Thyroid gland (tissue), 4 donors: ENCODE data around the gene PCNT. TPM values are rescaled to one million over a fixed set of nuclear protein-coding genes. Genes with fewer than 3 reads are reported as not detected.

Experiments
- DNase-seq, 2 donors: peaks; one replicate each; pipeline ENCODE4 v3.0.0-alpha.2; 2019
- H3K27ac ChIP-seq, 3 donors: fragments of 200-600 bp; sonication (generic); 1 replicate in 2 of 3; 2 replicates in 1 of 3; pipeline ENCODE4 v1.5.1; 2016 to 2019; ENCODE audit warnings: mild to moderate bottlenecking in 1 of 3, moderate library complexity in 1 of 3
- H3K27me3 ChIP-seq: fragments of 200-600 bp; sonication (generic); one replicate; pipeline ENCODE4 v1.5.1; 2019
- H3K36me3 ChIP-seq, 2 donors: fragments of 200-600 bp; sonication (generic); one replicate each; pipeline ENCODE4 v1.5.1; 2016 to 2019
- H3K4me1 ChIP-seq, 2 donors: fragments of 200-600 bp; sonication (generic); one replicate each; pipeline ENCODE4 v1.5.1; 2017 to 2019
- H3K4me3 ChIP-seq, 3 donors: fragments of 200-600 bp; sonication (generic); replicated peaks in 1 of 3; 1 replicate in 2 of 3; 2 replicates in 1 of 3; pipeline ENCODE4 v1.5.1; 2016; ENCODE audit warnings: mild to moderate bottlenecking in 1 of 3
- H3K9me3 ChIP-seq: fragments of 200-600 bp; sonication (generic); one replicate; pipeline ENCODE4 v1.5.1; 2017
- POLR2A ChIP-seq, 2 donors: fragments of 450-650 bp; IDR thresholded peaks; one replicate each; pipeline ENCODE4 v1.6.1; 2017; ENCODE audit warnings: antibody characterized with exemption in 2 of 2, mild to moderate bottlenecking in 2 of 2, moderate library complexity in 1 of 2
- WGBS, 2 donors: methylation state at CpG; one replicate each; pipeline ENCODE4 v1.1.5; 2017; 5-methylcytosine and 5-hydroxymethylcytosine counted together
- intact Hi-C: fragments of 100-400 bp; cut with DNase I; formaldehyde crosslinking; loops from one replicate; pipeline ENCODE4 v1.15.1; 2023
- total RNA-seq, 4 donors: library from RNA; depleted of rRNA; stranded (reverse); fragments of >200 nt; gene quantifications; one replicate each; pipeline ENCODE4 v1.2.3, GENCODE V29; 2016
- TF ChIP-seq, protein P1 (sequence below), 6 experiments: fragments of 200-600 bp in 3 of 6; fragments of 450-650 bp in 3 of 6; sonication (generic) in 3 of 6; IDR thresholded peaks; one replicate each; pipeline ENCODE4 v1.5.1; 2016 to 2019; ENCODE audit warnings: antibody characterized with exemption in 6 of 6, mild to moderate bottlenecking in 2 of 6, inconsistent platforms in 1 of 6, moderate library complexity in 1 of 6

PCNT gene
- total RNA-seq, 4 donors from 2014 or later = 23.9 to 36.6 (median 33.2) TPM

DNA sequence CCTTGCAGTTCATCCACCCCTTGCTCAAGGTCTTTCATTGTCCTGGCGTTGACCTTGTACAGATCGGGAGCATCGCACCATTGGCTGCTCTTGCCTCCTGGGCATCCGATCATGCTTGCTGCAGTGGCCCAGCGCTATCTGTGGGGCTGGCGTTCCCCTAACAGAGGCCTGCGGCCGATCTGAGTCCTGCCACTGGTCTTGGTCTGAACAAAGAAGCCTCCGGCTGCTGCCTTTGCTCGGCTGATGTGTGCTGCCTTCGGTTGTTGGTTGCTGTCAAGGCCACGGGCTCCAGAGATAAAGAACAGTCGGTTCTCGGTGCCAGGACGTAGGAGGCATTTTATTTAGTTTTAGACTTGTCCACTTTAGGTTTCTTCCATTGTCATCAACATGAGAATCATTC is 39.0 kb downstream of the PCNT start:
- H3K9me3 ChIP-seq = no peaks in the 10 kb centered on the region
- no peak overlapping the region for H3K4me3 ChIP-seq
- peaks cover 26 to 40% of the 10 kb centered on the region in 2 donors for H3K36me3 ChIP-seq
- H3K27ac ChIP-seq = no peak overlapping the region
- no peaks in the 10 kb centered on the region for H3K4me1 ChIP-seq
- intact Hi-C loops = no loop called here
- no peak for TF ChIP-seq POLR2A (IDR thresholded peaks at IDR 0.05)
- TF ChIP-seq, protein P1, sequence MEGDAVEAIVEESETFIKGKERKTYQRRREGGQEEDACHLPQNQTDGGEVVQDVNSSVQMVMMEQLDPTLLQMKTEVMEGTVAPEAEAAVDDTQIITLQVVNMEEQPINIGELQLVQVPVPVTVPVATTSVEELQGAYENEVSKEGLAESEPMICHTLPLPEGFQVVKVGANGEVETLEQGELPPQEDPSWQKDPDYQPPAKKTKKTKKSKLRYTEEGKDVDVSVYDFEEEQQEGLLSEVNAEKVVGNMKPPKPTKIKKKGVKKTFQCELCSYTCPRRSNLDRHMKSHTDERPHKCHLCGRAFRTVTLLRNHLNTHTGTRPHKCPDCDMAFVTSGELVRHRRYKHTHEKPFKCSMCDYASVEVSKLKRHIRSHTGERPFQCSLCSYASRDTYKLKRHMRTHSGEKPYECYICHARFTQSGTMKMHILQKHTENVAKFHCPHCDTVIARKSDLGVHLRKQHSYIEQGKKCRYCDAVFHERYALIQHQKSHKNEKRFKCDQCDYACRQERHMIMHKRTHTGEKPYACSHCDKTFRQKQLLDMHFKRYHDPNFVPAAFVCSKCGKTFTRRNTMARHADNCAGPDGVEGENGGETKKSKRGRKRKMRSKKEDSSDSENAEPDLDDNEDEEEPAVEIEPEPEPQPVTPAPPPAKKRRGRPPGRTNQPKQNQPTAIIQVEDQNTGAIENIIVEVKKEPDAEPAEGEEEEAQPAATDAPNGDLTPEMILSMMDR (IDR thresholded peaks at IDR 0.05) = no peak
- H3K27me3 ChIP-seq = no peaks in the 10 kb centered on the region
- DNase-seq = no peak
- WGBS, 2 donors = 89 to 99% methylated on average over 10 to 14 of the region's 15 CpGs

DNA sequence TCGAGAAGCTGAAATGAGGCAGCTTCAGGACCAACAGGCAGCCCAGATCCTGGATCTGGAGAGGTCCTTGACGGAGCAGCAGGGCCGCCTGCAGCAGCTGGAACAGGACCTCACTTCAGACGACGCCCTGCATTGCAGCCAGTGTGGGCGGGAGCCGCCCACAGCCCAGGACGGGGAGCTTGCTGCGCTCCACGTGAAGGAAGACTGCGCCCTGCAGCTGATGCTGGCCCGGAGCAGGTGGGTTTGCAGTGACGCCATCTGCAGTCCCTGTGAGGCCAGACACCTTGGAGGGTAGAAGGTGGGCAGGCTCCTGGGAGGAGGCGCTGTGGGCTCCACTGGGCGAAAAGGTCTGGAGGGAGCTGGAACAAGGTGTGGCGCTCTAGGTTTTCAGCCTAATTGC is 39.7 kb downstream of the PCNT start:
- TF ChIP-seq POLR2A (IDR thresholded peaks at IDR 0.05) = no peak
- TF ChIP-seq, protein P1 (IDR thresholded peaks at IDR 0.05) = no peak
- Histone ChIP-seq H3K9me3 (no peaks in the 10 kb centered on the region), H3K36me3 (peaks cover 25 to 38% of the 10 kb centered on the region in 2 donors), H3K4me1 (no peaks in the 10 kb centered on the region), H3K4me3 (no peak overlapping the region), H3K27ac (no peak overlapping the region), H3K27me3 (no peaks in the 10 kb centered on the region)
- 92 to 95% methylated on average over 11 to 16 of the region's 16 CpGs for WGBS, 2 donors
- intact Hi-C loops = no loop called here
- no peak for DNase-seq

DNA sequence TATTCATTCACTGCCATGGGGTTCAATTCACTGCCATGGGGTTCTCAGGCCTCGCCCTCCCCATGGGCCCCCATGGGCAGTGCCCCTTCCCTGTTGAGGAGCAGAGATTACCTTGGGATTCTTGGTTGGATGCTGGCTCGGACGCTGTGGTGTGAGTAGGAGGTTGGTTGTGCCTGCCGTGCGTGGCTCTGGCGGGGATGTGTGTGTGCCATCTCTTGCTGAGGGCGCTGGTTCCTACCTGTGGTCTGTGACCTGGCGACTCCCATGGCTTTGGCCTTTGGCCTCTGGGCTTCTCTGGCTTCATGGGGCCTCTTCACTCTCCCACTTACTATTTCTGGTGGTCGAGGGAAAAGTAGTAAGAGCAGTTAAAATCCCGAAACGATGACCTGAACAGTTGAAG is 42.1 kb downstream of the PCNT start:
- H3K27me3 ChIP-seq = no peaks in the 10 kb centered on the region

DNA sequence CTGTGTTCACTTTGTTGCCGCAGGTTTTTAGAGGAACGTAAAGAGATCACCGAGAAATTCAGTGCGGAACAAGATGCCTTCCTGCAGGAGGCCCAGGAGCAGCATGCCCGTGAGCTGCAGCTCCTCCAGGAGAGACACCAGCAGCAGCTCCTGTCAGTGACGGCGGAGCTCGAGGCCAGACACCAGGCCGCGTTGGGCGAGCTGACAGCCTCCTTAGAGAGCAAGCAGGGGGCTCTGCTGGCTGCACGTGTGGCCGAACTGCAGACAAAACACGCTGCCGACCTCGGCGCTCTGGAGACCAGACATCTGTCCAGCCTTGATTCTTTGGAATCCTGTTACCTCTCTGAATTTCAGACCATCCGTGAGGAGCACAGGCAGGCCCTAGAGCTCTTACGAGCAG is 42.6 kb downstream of the PCNT start:
- H3K36me3 ChIP-seq = peaks cover 20 to 38% of the 10 kb centered on the region in 2 donors
- H3K9me3 ChIP-seq = no peaks in the 10 kb centered on the region
- no peak for TF ChIP-seq POLR2A (IDR thresholded peaks at IDR 0.05)
- TF ChIP-seq, protein P1 (IDR thresholded peaks at IDR 0.05) = no peak
- no peak for DNase-seq
- intact Hi-C loops = no loop called here
- no peak overlapping the region for H3K4me3 ChIP-seq
- no peaks in the 10 kb centered on the region for H3K4me1 ChIP-seq
- H3K27me3 ChIP-seq = no peaks in the 10 kb centered on the region
- WGBS, 2 donors = 89 to 92% methylated on average over 19 of the region's 19 CpGs
- H3K27ac ChIP-seq = no peak overlapping the region

More for the DNA sequence above, 42.1 kb downstream of the PCNT start:
- Histone ChIP-seq H3K4me3 (no peak overlapping the region), H3K36me3 (peaks cover 20 to 38% of the 10 kb centered on the region in 2 donors), H3K27ac (no peak overlapping the region), H3K4me1 (no peaks in the 10 kb centered on the region), H3K9me3 (no peaks in the 10 kb centered on the region)
- intact Hi-C loops = no loop called here
- TF ChIP-seq, protein P1 (IDR thresholded peaks at IDR 0.05) = no peak
- TF ChIP-seq POLR2A (IDR thresholded peaks at IDR 0.05) = no peak
- no peak for DNase-seq
- 91 to 93% methylated on average over 7 to 10 of the region's 11 CpGs for WGBS, 2 donors

DNA sequence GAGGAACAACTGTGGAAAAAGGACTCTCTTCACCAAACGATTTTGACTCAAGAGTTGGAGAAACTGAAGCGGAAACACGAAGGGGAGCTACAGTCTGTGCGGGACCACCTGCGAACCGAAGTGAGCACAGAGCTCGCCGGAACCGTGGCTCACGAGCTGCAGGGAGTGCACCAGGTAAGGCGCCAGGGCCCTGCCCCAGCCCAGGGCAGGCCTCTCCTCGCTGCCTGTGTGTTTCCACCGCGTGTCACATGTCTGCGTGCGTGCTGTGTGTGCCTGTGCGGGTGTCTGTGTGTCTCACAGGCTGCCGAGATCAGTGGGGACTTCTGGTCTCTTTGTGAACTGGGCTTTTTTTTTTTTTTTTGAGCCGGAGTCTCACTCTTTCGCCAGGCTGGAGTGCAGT is 43.0 kb downstream of the PCNT start:
- no peak for DNase-seq
- no peak for TF ChIP-seq POLR2A (IDR thresholded peaks at IDR 0.05)
- TF ChIP-seq, protein P1 (IDR thresholded peaks at IDR 0.05) = no peak
- Histone ChIP-seq H3K4me3 (no peak overlapping the region), H3K27ac (no peak overlapping the region), H3K36me3 (peaks cover 20 to 38% of the 10 kb centered on the region in 2 donors), H3K27me3 (no peaks in the 10 kb centered on the region), H3K4me1 (no peaks in the 10 kb centered on the region), H3K9me3 (no peaks in the 10 kb centered on the region)
- WGBS, 2 donors = 97% methylated on average over 20 of the region's 20 CpGs
- intact Hi-C loops = no loop called here
